ENCODE results near the gene FAM181A.

Gene FAM181A

GRCh38 chr14:93929048-93929535 lies 1.9 kb downstream of the FAM181A start:
- Histone ChIP-seq H3K27ac (ENCODE audit: low read depth, low read length, poor library complexity, severe bottlenecking) (no peak overlapping the region), H3K9me2 (ENCODE audit: low read depth, low read length) (no peaks in the 10 kb centered on the region), H3F3A (ENCODE audit: insufficient read depth, low read length) (no peaks in the 10 kb centered on the region), H3K4me1 (ENCODE audit: insufficient read depth, low read length, severe bottlenecking) (no peaks in the 10 kb centered on the region), H3K36me3 (ENCODE audit: insufficient read depth, low read length) (peaks cover 35% of the 10 kb centered on the region), H3K4me2 (ENCODE audit: low read length) (no peak overlapping the region), H3K27me3 (ENCODE audit: insufficient read depth, low read length) (no peaks in the 10 kb centered on the region), H3K79me2 (ENCODE audit: insufficient read depth, low read length) (no peaks in the 10 kb centered on the region), H2AFZ (ENCODE audit: low read length) (no peak overlapping the region), H3K9ac (ENCODE audit: low read length) (no peak overlapping the region), H3K9me3 (ENCODE audit: low read length) (no peaks in the 10 kb centered on the region), H4K20me1 (ENCODE audit: insufficient read depth, low read length) (no peaks in the 10 kb centered on the region), H3K4me3 (ENCODE audit: low read depth, low read length, poor library complexity, severe bottlenecking) (no peak overlapping the region)
- TF ChIP-seq, protein P1, sequence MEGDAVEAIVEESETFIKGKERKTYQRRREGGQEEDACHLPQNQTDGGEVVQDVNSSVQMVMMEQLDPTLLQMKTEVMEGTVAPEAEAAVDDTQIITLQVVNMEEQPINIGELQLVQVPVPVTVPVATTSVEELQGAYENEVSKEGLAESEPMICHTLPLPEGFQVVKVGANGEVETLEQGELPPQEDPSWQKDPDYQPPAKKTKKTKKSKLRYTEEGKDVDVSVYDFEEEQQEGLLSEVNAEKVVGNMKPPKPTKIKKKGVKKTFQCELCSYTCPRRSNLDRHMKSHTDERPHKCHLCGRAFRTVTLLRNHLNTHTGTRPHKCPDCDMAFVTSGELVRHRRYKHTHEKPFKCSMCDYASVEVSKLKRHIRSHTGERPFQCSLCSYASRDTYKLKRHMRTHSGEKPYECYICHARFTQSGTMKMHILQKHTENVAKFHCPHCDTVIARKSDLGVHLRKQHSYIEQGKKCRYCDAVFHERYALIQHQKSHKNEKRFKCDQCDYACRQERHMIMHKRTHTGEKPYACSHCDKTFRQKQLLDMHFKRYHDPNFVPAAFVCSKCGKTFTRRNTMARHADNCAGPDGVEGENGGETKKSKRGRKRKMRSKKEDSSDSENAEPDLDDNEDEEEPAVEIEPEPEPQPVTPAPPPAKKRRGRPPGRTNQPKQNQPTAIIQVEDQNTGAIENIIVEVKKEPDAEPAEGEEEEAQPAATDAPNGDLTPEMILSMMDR (IDR thresholded peaks at IDR 0.05; ENCODE audit: low read length) = no peak
- TF ChIP-seq EZH2 (IDR thresholded peaks at IDR 0.05; ENCODE audit: borderline replicate concordance, low read length) = no peak

DNA sequence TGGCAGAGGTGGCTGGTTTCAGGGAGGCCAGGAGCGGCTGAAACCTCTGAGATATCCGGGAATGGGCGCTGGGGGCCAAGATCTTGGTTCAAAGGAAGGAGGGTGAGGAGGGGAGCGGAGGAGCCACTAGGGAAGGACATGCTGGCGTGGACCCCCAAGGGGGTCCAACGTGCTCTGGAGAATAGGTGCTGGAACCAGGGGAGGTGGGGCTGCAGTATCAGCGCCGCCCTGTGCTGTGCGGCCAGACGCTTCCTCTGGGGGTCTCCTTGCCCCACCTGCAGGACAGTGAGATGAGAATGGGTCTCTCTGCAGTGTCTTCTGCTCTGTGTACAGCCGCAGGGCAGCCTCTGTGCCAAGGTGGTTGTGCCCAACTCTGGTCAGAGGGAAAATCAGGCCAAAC lies 2.5 kb downstream of the FAM181A start:
- Histone ChIP-seq H3K9me3 (ENCODE audit: low read length) (no peaks in the 10 kb centered on the region), H3F3A (ENCODE audit: insufficient read depth, low read length) (no peaks in the 10 kb centered on the region), H3K27ac (ENCODE audit: low read depth, low read length, poor library complexity, severe bottlenecking) (no peak overlapping the region), H2AFZ (ENCODE audit: low read length) (no peak overlapping the region), H3K36me3 (ENCODE audit: insufficient read depth, low read length) (peaks cover 41% of the 10 kb centered on the region), H3K9ac (ENCODE audit: low read length) (no peak overlapping the region), H3K4me3 (ENCODE audit: low read depth, low read length, poor library complexity, severe bottlenecking) (no peak overlapping the region), H3K9me2 (ENCODE audit: low read depth, low read length) (no peaks in the 10 kb centered on the region), H4K20me1 (ENCODE audit: insufficient read depth, low read length) (no peaks in the 10 kb centered on the region), H3K79me2 (ENCODE audit: insufficient read depth, low read length) (no peaks in the 10 kb centered on the region), H3K4me2 (ENCODE audit: low read length) (no peak overlapping the region), H3K27me3 (ENCODE audit: insufficient read depth, low read length) (no peaks in the 10 kb centered on the region), H3K4me1 (ENCODE audit: insufficient read depth, low read length, severe bottlenecking) (no peaks in the 10 kb centered on the region)
- no peak for TF ChIP-seq EZH2 (IDR thresholded peaks at IDR 0.05; ENCODE audit: borderline replicate concordance, low read length)
- TF ChIP-seq, protein P1 (IDR thresholded peaks at IDR 0.05; ENCODE audit: low read length) = no peak

- Histone ChIP-seq H3K27me3 (ENCODE audit: insufficient read depth, low read length) (no peaks in the 10 kb centered on the region), H3K4me2 (ENCODE audit: low read length) (no peak overlapping the region), H3K27ac (ENCODE audit: low read depth, low read length, poor library complexity, severe bottlenecking) (no peak overlapping the region), H3K9me3 (ENCODE audit: low read length) (no peaks in the 10 kb centered on the region), H3F3A (ENCODE audit: insufficient read depth, low read length) (no peaks in the 10 kb centered on the region), H3K4me3 (ENCODE audit: low read depth, low read length, poor library complexity, severe bottlenecking) (no peak overlapping the region), H3K4me1 (ENCODE audit: insufficient read depth, low read length, severe bottlenecking) (no peaks in the 10 kb centered on the region), H3K9ac (ENCODE audit: low read length) (no peak overlapping the region), H3K79me2 (ENCODE audit: insufficient read depth, low read length) (no peaks in the 10 kb centered on the region), H2AFZ (ENCODE audit: low read length) (no peak overlapping the region), H3K36me3 (ENCODE audit: insufficient read depth, low read length) (peaks cover 48% of the 10 kb centered on the region), H4K20me1 (ENCODE audit: insufficient read depth, low read length) (no peaks in the 10 kb centered on the region), H3K9me2 (ENCODE audit: low read depth, low read length) (no peaks in the 10 kb centered on the region)
- TF ChIP-seq, protein P1 (IDR thresholded peaks at IDR 0.05; ENCODE audit: low read length) = no peak
- no peak for TF ChIP-seq EZH2 (IDR thresholded peaks at IDR 0.05; ENCODE audit: borderline replicate concordance, low read length)
These were observed 3.3 kb downstream of the FAM181A start for GRCh38 chr14:93930296-93930988.

Measured in OCI-LY1 (cell line).